ENCODE measurements around the gene NRCAM.

DNA sequence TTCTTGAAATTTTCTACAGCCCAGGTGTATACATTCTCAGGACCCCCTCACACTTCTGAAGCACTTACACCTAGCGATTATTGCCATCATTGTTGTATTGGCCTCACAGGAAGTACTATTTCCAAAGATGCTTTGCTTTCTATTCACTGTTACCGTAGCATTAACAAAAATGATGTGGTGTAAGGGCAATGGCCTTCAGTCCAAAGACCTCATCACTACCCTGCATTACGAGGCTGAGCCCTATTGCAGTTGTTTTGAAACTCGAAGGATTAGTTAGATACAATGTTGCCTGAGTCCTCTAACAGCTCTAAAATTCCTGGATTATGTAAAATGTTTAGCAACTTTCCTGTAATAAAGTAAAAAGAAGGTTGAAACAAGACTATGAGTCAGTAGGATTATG, 2.9 kb downstream of the NRCAM start:
- TF ChIP-seq TRIM24 (CRISPR knock-in tag; IDR thresholded peaks at IDR 0.05) (no peak), TP53 (CRISPR knock-in tag; conservative IDR thresholded peaks at IDR 0.05) (no peak), EP300 (IDR thresholded peaks at IDR 0.05; ENCODE audit: low read depth in 2 of 2, low read length in 2 of 2) (no peak), EP300 (CRISPR knock-in tag; IDR thresholded peaks at IDR 0.05; ENCODE audit: borderline replicate concordance) (no peak)
- TF ChIP-seq, protein P1, sequence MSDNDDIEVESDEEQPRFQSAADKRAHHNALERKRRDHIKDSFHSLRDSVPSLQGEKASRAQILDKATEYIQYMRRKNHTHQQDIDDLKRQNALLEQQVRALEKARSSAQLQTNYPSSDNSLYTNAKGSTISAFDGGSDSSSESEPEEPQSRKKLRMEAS (IDR thresholded peaks at IDR 0.05) = no peak

Measured in HepG2 (cell line).